GM13976 (cell line): ENCODE results near the gene DCAF17.

Experiments used
- DNase-seq: peaks from one replicate; pipeline ENCODE4 v3.0.0; 2012; ENCODE audit warnings: low spot score
- CTCF ChIP-seq: IDR thresholded peaks from 2 replicates; pipeline ENCODE4 v1.5.1; 2012; ENCODE audit warnings: borderline replicate concordance, mild to moderate bottlenecking; ENCODE audit not compliant: insufficient read depth; ENCODE audit errors: extremely low read depth, missing control alignments, control extremely low read depth
- in situ Hi-C: fragments of 300-500 bp; cut with MboI; formaldehyde crosslinking; loops from one replicate; pipeline ENCODE4 v1.12.0; 2022; ENCODE audit warnings: low sequenced_read_pairs, mixed read lengths, inconsistent platforms; ENCODE audit not compliant: unreplicated experiment

Gene DCAF17

GRCh38 chr2:171451074-171451473 lies 17.0 kb downstream of the DCAF17 start:
- in situ Hi-C loops = no loop called here
- TF ChIP-seq CTCF = no peak
- DNase-seq = no peak

DNA sequence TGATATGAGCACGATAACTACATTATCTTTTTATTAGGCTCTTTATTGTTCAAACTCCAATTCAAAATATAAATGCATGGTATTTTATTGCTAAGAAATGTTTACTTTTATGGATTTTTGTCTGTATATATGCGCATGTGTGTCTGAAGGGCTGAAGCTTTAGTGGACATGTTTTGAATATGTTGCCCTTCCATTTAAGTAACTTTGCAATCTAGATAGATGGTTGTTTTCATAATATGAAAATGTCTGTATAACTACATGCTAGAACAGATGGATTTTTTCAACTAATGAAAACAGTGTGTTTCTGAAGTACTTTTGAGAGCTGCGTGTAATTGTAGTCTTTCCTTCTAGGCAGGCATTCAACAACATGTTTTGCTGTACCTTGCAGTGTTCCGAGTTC lies 18.7 kb downstream of the DCAF17 start:
- in situ Hi-C loops = no loop called here

DNA sequence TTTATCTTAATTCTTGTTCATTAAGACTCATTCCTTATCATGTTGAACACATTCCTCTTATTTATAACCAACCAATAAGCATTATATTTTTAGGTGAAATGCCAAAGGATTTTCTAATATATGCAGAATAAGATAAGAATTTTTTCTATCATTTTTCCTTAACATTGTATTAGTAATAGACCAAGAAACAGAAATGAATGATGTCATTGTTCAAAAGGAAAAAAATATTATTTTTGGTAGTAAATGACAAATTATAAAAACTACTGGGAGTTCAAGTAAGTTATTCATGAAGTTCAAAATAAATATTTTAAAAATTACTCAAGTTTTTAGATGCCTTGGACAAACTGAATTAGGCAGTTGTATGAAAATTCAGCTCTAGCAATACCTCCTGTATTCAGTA lies 25.5 kb downstream of the DCAF17 start:
- TF ChIP-seq CTCF = no peak
- no peak for DNase-seq
- in situ Hi-C loops = no loop called here

More for the DNA sequence above, 18.7 kb downstream of the DCAF17 start:
- no peak for TF ChIP-seq CTCF
- DNase-seq = no peak

DNA sequence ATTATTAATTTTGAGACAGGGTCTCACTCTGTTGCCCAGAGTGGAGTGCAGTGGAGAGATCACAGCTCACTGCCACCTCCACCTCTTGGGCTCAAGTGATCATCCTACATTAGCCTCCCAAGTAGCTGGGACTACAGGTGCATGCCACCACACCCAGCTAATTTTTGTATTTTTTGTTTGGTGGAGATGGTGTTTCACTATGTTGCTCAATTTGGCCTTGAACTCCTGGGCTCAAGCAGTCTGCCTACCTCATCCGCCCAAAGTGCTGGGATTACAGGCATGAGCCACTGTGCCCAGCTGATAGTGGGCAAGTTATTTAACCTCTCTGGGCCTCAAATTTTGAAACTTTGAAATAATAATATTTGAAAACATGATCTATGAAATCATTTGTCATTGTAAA lies 26.5 kb downstream of the DCAF17 start:
- TF ChIP-seq CTCF = no peak
- no peak for DNase-seq
- in situ Hi-C loops = no loop called here

GRCh38 chr2:171469176-171469575 lies 35.1 kb downstream of the DCAF17 start:
- no peak for TF ChIP-seq CTCF
- in situ Hi-C loops = no loop called here
- DNase-seq = no peak

GRCh38 chr2:171470129-171470528 lies 36.1 kb downstream of the DCAF17 start:
- no peak for TF ChIP-seq CTCF
- in situ Hi-C loops = no loop called here
- DNase-seq = no peak

DNA sequence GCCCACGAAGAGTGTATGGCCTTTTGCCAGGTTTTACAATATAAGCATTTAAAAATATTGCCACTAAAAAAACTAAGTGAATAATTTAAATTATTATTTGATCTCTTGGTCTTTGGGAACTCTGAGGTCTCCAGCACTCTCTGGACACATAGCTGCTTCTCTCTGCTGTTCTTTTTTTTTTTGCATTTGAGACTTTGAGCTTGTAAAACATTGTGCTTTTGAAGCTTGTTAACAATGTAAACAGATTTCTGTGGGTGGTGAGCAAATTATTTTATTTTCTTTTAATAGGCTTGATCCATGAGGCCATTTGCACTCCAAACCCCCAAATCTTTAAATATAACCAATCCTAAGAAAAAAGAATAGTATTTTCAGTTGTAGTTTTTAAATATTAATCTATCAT lies 42.0 kb downstream of the DCAF17 start:
- TF ChIP-seq CTCF = no peak
- no peak for DNase-seq
- in situ Hi-C loops = no loop called here
